AG04449 (cell line): Measurements from ENCODE around the gene PLEKHM3.

Source experiments
- CTCF ChIA-PET: fragments of 350-600 bp; formaldehyde crosslinking; extraction: SDS; loops from one replicate; lab custom pipeline; 2021; ENCODE audit warnings: antibody characterized with exemption; lab: Yijun Ruan, JAX
- POLR2A ChIA-PET: fragments of 400-600, 350-600 bp; formaldehyde crosslinking; extraction: SDS; loops from one replicate; lab custom pipeline; 2020; ENCODE audit warnings: antibody characterized with exemption, inconsistent platforms; lab: Yijun Ruan, JAX
- DNase-seq: peaks from one replicate; pipeline ENCODE4 v3.0.0-alpha.2; 2010; ENCODE audit warnings: low read depth, low spot score
- H3K4me3 ChIP-seq: 2 replicates; pipeline ENCODE4 v1.5.1; 2011; ENCODE audit warnings: low read depth, mild to moderate bottlenecking, control low read depth, low read length
- CTCF ChIP-seq: IDR thresholded peaks from one replicate; pipeline ENCODE4 v1.5.1; 2011; ENCODE audit warnings: mild to moderate bottlenecking, moderate library complexity, low read length, control low read depth, inconsistent platforms; ENCODE audit not compliant: insufficient read depth; ENCODE audit errors: missing control alignments

The PLEKHM3 gene

GRCh38 chr2:207807516-207807915 is 217.8 kb downstream of the PLEKHM3 start:
- CTCF ChIA-PET = no interaction called here
- no peak for DNase-seq
- H3K4me3 ChIP-seq = no peak overlapping the region
- POLR2A ChIA-PET = interaction anchor here (0.6 kb wide), 1 partner anchor 13 kb away, joined by 3 read pairs; no protein-coding TSS in a partner anchor
- TF ChIP-seq CTCF = no peak

- no peak overlapping the region for H3K4me3 ChIP-seq
- no peak for DNase-seq
- CTCF ChIA-PET = interaction anchor here (0.9 to 1.4 kb wide), 3 partner anchors 8 to 235 kb away, joined by 3 to 6 read pairs (median 3); no protein-coding TSS in a partner anchor
- POLR2A ChIA-PET = interaction anchor here (0.6 kb wide), 1 partner anchor 74 kb away, joined by 3 read pairs; no protein-coding TSS in a partner anchor
- TF ChIP-seq CTCF = no peak
Observed at GRCh38 chr2:207805566-207806226, 219.6 kb downstream of the PLEKHM3 start.

- ChIA-PET CTCF (no interaction called here), POLR2A (no interaction called here)
- DNase-seq = no peak
- no peak overlapping the region for H3K4me3 ChIP-seq
- no peak for TF ChIP-seq CTCF
Observed at GRCh38 chr2:207802650-207803049, 222.7 kb downstream of the PLEKHM3 start.

GRCh38 chr2:207801259-207801658 is 224.1 kb downstream of the PLEKHM3 start:
- H3K4me3 ChIP-seq = no peak overlapping the region
- POLR2A ChIA-PET = no interaction called here
- CTCF ChIA-PET = no interaction called here
- no peak for DNase-seq
- TF ChIP-seq CTCF = no peak

- TF ChIP-seq CTCF = no peak
- no peak for DNase-seq
- ChIA-PET POLR2A (no interaction called here), CTCF (interaction anchor here (0.9 kb wide), 1 partner anchor 176 kb away, joined by 3 read pairs; no protein-coding TSS in a partner anchor)
- no peak overlapping the region for H3K4me3 ChIP-seq
Observed at GRCh38 chr2:207796585-207797350, 228.6 kb downstream of the PLEKHM3 start.
